ENCODE data around the gene IER5L.

IER5L gene

DNA sequence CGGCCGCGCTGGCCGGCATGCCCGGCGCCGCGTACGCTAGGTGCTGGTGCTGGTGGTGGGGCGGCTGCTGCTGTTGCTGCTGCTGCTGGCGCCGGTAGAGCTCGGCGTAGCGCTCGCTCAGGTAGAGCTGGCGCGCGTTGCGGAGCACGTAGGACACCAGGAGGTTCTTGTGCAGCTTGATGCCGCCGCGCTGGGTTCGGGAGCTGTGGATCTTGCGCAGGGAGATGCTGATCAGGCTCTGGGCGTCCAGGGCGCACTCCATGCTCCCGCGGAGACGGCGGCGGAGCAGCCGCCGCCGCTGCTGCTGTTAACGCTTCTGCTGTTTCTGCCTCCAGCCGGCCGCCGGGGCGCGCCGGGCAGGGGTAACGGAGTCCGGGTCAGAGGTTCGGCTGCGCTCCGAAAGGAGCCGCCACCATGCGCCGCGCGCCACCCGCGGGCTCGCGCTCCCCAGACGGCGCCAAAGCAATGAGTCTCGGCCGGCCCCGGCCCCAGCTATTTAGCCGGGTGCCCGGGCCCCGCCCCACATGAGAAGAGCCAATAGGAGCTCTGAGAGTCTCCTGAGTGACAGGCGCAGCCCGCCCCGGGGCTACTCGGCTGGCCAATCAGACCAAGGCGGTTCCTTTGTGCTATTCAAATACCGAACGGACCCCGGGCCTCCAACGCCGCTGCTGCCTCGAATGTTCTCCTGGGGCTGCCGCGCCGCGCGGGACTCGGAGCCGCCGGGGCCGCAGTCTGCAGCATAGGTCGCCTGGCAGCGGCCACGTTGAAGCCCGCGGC, at the start of gene IER5L:
Gene IER5L (minus strand): TSS at position 471 of the 777 bp plus-strand sequence. CDS start 209 bp downstream, at position 262.
- no peaks in the 10 kb centered on the region for H3K36me3 Mint-ChIP-seq (ENCODE audit: low read depth)
- H3K4me3 Mint-ChIP-seq, result peak within 1 kb of the TSS; percentile 94
- peaks cover 19% of the 10 kb centered on the region for H3K27me3 Mint-ChIP-seq (ENCODE audit: low read depth, poor library complexity)
- H3K9me3 Mint-ChIP-seq, result no peaks in the 10 kb centered on the region
- DNase-seq, result peak; percentile 95
- peak within 1 kb of the TSS; percentile 93 for H3K27ac Mint-ChIP-seq
- TF ChIP-seq, protein P1, sequence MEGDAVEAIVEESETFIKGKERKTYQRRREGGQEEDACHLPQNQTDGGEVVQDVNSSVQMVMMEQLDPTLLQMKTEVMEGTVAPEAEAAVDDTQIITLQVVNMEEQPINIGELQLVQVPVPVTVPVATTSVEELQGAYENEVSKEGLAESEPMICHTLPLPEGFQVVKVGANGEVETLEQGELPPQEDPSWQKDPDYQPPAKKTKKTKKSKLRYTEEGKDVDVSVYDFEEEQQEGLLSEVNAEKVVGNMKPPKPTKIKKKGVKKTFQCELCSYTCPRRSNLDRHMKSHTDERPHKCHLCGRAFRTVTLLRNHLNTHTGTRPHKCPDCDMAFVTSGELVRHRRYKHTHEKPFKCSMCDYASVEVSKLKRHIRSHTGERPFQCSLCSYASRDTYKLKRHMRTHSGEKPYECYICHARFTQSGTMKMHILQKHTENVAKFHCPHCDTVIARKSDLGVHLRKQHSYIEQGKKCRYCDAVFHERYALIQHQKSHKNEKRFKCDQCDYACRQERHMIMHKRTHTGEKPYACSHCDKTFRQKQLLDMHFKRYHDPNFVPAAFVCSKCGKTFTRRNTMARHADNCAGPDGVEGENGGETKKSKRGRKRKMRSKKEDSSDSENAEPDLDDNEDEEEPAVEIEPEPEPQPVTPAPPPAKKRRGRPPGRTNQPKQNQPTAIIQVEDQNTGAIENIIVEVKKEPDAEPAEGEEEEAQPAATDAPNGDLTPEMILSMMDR (IDR thresholded peaks at IDR 0.05), result no peak
- H3K4me1 Mint-ChIP-seq, result peaks cover 48% of the 10 kb centered on the region

DNA sequence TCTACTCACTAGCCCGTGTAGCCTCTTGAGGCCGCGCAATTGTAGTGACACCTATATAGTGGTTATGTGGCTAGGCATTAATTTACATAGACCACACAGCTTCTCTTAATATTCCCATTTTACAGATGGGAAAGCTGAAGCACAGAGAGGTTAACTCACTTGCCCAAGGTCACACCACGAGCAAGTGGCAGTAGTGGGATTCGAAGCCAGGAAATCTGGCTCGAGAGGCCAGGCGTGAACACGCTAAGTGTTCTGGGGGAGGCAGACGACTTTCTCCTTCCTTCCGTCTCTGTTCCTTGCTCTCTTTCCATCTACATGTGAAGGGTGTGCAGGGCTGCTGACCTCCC, 49.8 kb upstream of the IER5L start:
- no peaks in the 10 kb centered on the region for H3K36me3 Mint-ChIP-seq (ENCODE audit: low read depth)
- no peak for DNase-seq
- peaks cover 6% of the 10 kb centered on the region for H3K27me3 Mint-ChIP-seq (ENCODE audit: low read depth, poor library complexity)
- H3K4me1 Mint-ChIP-seq, result peaks cover 43% of the 10 kb centered on the region
- TF ChIP-seq, protein P1 (IDR thresholded peaks at IDR 0.05), result no peak
- peaks cover 3% of the 10 kb centered on the region for H3K9me3 Mint-ChIP-seq
- no peak overlapping the region for H3K4me3 Mint-ChIP-seq
- H3K27ac Mint-ChIP-seq, result no peak overlapping the region

DNA sequence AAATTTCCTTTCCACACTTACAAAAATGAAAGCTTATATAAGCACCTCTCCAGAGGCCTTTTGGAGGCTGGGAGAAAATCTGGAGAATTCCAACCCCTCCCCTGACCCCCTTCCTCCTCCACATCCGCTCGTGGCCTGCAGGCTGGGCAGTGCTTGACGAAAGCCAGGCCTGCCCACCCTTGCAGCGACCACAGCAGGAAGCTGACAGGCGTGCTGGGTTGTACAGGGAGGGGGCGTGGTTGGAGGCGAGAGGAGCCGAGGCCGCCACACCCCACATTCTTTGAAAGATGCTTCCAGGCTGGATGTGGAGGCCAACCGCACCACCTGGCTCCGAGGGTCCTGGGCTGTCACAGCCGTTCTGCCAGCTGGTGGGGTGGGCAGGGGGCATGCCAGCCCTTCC, 47.8 kb upstream of the IER5L start:
- H3K27me3 Mint-ChIP-seq (ENCODE audit: low read depth, poor library complexity), result peaks cover 3% of the 10 kb centered on the region
- no peak overlapping the region for H3K27ac Mint-ChIP-seq
- H3K4me3 Mint-ChIP-seq, result no peak overlapping the region
- TF ChIP-seq, protein P1 (IDR thresholded peaks at IDR 0.05), result no peak
- H3K36me3 Mint-ChIP-seq (ENCODE audit: low read depth), result no peaks in the 10 kb centered on the region
- H3K4me1 Mint-ChIP-seq, result peaks cover 56% of the 10 kb centered on the region
- peak; percentile 54 for DNase-seq
- H3K9me3 Mint-ChIP-seq, result no peaks in the 10 kb centered on the region

DNA sequence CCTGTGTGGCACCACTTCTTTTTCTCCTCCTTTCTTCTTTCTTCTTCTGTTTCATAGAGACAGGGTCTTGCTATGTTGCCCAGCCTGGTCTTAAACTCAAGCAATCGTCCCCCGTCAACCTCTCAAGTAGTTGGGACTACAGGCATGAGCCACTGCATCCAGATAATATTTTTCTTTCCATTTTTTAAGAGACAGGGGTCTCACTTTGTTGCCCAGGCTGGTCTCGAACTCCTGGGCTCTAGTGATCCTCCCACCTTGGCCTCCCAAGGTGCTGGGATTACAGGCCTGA, 47.4 kb upstream of the IER5L start:
- Mint-ChIP-seq H3K27me3 (ENCODE audit: low read depth, poor library complexity) (peaks cover 3% of the 10 kb centered on the region), H3K9me3 (no peaks in the 10 kb centered on the region), H3K36me3 (ENCODE audit: low read depth) (no peaks in the 10 kb centered on the region), H3K4me1 (peaks cover 59% of the 10 kb centered on the region), H3K27ac (no peak overlapping the region), H3K4me3 (no peak overlapping the region)
- DNase-seq, result no peak
- TF ChIP-seq, protein P1 (IDR thresholded peaks at IDR 0.05), result no peak

DNA sequence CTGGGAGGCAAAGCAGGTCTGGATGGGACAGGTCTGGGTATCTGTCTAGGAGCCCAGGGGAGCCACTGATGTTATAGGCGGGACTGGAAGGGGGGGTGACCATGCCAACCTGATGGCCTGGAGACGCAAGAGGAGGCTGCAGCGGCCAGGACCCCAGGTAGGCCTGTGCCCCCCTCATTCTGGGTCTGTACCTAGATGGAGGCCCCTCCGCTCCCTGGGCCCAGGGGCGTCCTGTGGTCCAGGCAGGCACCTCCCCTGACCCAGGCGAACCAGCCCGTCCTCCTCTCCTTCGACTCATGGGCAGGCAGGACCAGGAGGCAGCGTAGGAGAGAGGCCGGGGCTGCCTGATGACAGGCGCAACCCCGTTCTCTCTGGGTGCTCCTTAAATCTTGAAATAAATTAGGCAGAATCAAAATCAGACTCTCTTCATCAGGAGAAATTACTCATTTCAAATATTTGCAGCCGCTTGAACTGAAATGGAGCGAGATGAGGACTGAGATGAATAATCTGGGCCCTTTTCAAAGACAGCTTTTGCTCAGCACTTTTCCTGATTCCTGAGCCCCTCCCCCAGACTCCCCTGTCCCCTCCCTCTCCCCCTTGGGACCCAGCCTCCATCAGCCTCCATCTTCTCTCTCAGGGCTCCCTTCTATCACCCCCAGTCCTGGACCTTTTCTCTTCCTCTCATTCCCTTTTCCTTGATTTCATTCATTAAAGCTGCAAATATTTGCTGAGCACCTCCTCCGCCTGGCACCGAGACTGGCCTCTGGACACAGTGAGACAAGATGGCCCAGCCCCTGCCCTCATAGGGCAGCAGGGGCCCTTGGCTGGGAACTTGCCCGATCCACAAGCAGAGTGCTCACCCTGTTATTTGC, 46.8 kb upstream of the IER5L start:
- H3K4me1 Mint-ChIP-seq, result peaks cover 62% of the 10 kb centered on the region
- no peaks in the 10 kb centered on the region for H3K9me3 Mint-ChIP-seq
- H3K4me3 Mint-ChIP-seq, result no peak overlapping the region
- H3K27me3 Mint-ChIP-seq (ENCODE audit: low read depth, poor library complexity), result peaks cover 7% of the 10 kb centered on the region
- no peak overlapping the region for H3K27ac Mint-ChIP-seq
- H3K36me3 Mint-ChIP-seq (ENCODE audit: low read depth), result no peaks in the 10 kb centered on the region
- DNase-seq, result no peak
- TF ChIP-seq, protein P1 (IDR thresholded peaks at IDR 0.05), result no peak
